RWPE1 (cell line): Measurements from ENCODE around the gene SLC7A6.
A peak's percentile ranks its signal among the peaks of the same experiment; 100 is the strongest.

Experiments
- CTCF ChIA-PET: fragments of 350-600 bp; sonication (Branson Sonifier 250); formaldehyde crosslinking; extraction: SDS; loops from one replicate; lab custom pipeline; 2021; lab: Yijun Ruan, JAX
- POLR2A ChIA-PET: fragments of 400-600 bp; formaldehyde crosslinking; extraction: SDS; loops from one replicate; lab custom pipeline; 2020; ENCODE audit warnings: antibody characterized with exemption; ENCODE audit not compliant: low non-redundant PET; lab: Yijun Ruan, JAX
- DNase-seq: peaks from one replicate; pipeline ENCODE4 v3.0.0; 2012; ENCODE audit warnings: low spot score
- H3K27ac ChIP-seq: fragments of 450-650 bp; 2 replicates; pipeline ENCODE4 v1.5.1; 2017
- TF ChIP-seq, protein P1 (sequence below): fragments of 450-650 bp; conservative IDR thresholded peaks from 2 replicates; pipeline ENCODE4 v1.5.1; 2017; ENCODE audit warnings: low read depth, mild to moderate bottlenecking

The SLC7A6 gene

GRCh38 chr16:68269793-68270192 is 5.5 kb downstream of the SLC7A6 start:
- ChIA-PET CTCF (interaction anchor here (1.6 kb wide), 1 partner anchor 59 kb away, joined by 4 read pairs; no protein-coding TSS in a partner anchor), POLR2A (no interaction called here)
- TF ChIP-seq, protein P1, sequence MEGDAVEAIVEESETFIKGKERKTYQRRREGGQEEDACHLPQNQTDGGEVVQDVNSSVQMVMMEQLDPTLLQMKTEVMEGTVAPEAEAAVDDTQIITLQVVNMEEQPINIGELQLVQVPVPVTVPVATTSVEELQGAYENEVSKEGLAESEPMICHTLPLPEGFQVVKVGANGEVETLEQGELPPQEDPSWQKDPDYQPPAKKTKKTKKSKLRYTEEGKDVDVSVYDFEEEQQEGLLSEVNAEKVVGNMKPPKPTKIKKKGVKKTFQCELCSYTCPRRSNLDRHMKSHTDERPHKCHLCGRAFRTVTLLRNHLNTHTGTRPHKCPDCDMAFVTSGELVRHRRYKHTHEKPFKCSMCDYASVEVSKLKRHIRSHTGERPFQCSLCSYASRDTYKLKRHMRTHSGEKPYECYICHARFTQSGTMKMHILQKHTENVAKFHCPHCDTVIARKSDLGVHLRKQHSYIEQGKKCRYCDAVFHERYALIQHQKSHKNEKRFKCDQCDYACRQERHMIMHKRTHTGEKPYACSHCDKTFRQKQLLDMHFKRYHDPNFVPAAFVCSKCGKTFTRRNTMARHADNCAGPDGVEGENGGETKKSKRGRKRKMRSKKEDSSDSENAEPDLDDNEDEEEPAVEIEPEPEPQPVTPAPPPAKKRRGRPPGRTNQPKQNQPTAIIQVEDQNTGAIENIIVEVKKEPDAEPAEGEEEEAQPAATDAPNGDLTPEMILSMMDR: no peak
- H3K27ac ChIP-seq: no peak overlapping the region
- no peak for DNase-seq

GRCh38 chr16:68270353-68270752 is 6.0 kb downstream of the SLC7A6 start:
- POLR2A ChIA-PET: no interaction called here
- TF ChIP-seq, protein P1: no peak
- CTCF ChIA-PET: interaction anchor here (1.6 kb wide), 1 partner anchor 59 kb away, joined by 4 read pairs; no protein-coding TSS in a partner anchor
- no peak overlapping the region for H3K27ac ChIP-seq
- DNase-seq: no peak

GRCh38 chr16:68272507-68273209 is 8.3 kb downstream of the SLC7A6 start:
- peak overlapping the region; percentile 53 for H3K27ac ChIP-seq
- TF ChIP-seq, protein P1: no peak
- POLR2A ChIA-PET: interaction anchor here (1.3 kb wide), 1 partner anchor 37 kb away, joined by 3 read pairs; no protein-coding TSS in a partner anchor
- DNase-seq: no peak
- CTCF ChIA-PET: interaction anchor here (1.6 kb wide), 1 partner anchor 10 kb away, joined by 3 read pairs; no protein-coding TSS in a partner anchor

GRCh38 chr16:68273459-68273858 is 9.1 kb downstream of the SLC7A6 start:
- TF ChIP-seq, protein P1: no peak
- DNase-seq: no peak
- CTCF ChIA-PET: interaction anchor here (1.1 to 1.6 kb wide), 2 partner anchors 9 to 11 kb away, joined by 3 to 5 read pairs; partner anchors contain the start of gene SLC7A6
- POLR2A ChIA-PET: interaction anchor here (1.3 kb wide), 1 partner anchor 36 kb away, joined by 3 read pairs; no protein-coding TSS in a partner anchor
- peak overlapping the region; percentile 19 for H3K27ac ChIP-seq

- peak overlapping the region; percentile 19 for H3K27ac ChIP-seq
- ChIA-PET POLR2A (no interaction called here), CTCF (interaction anchor here (1.1 to 1.6 kb wide), 3 partner anchors 10 to 55 kb away, joined by 3 to 5 read pairs (median 3); partner anchors contain the start of gene SLC7A6)
- no peak for DNase-seq
- TF ChIP-seq, protein P1: no peak
Measured at GRCh38 chr16:68273896-68274295, 9.6 kb downstream of the SLC7A6 start.

- CTCF ChIA-PET: interaction anchor here (0.8 to 1.4 kb wide), 3 partner anchors 10 to 54 kb away, joined by 3 to 5 read pairs (median 3); partner anchors contain the start of gene SLC7A6
- H3K27ac ChIP-seq: peak overlapping the region; percentile 69
Measured at GRCh38 chr16:68274441-68274840, 10.1 kb downstream of the SLC7A6 start.

More at GRCh38 chr16:68274441-68274840, 10.1 kb downstream of the SLC7A6 start:
- DNase-seq: no peak
- TF ChIP-seq, protein P1: no peak
- POLR2A ChIA-PET: no interaction called here
